HepG2 (cell line): ENCODE data around the gene CX3CR1.

Source experiments
- ARID2 ChIP-seq: sonication (generic); formaldehyde crosslinking; IDR thresholded peaks from 2 replicates; pipeline ENCODE4 v1.8.1; 2022; ENCODE audit warnings: mild to moderate bottlenecking, missing genetic modification reagents, borderline replicate concordance
- EED ChIP-seq: sonication (generic); formaldehyde crosslinking; IDR thresholded peaks from 2 replicates; pipeline ENCODE4 v1.5.0; 2020; ENCODE audit warnings: mild to moderate bottlenecking, missing genetic modification reagents
- EP300 ChIP-seq, 3 experiments: sonication (generic) in 1 of 3; formaldehyde crosslinking in 1 of 3; IDR thresholded peaks; 2 replicates each; pipeline versions ENCODE4 v1.5.1 to v1.6.1; 2011 to 2020; ENCODE audit warnings: low read depth in 2 of 3, low read length in 2 of 3, borderline replicate concordance in 1 of 3, improper control_type of control experiment in 1 of 3, mild to moderate bottlenecking in 1 of 3, missing genetic modification reagents in 1 of 3, moderate library complexity in 1 of 3
- GABPB1 ChIP-seq: IDR thresholded peaks from 2 replicates; pipeline ENCODE4 v1.6.1; 2016; ENCODE audit warnings: mild to moderate bottlenecking, missing genetic modification reagents, moderate library complexity, missing compliant biosample characterization
- HBP1 ChIP-seq: IDR thresholded peaks from 2 replicates; pipeline ENCODE4 v1.6.1; 2016; ENCODE audit warnings: low read depth, control low read depth
- HOXA7 ChIP-seq: sonication (generic); formaldehyde crosslinking; IDR thresholded peaks from 2 replicates; pipeline ENCODE4 v1.8.1; 2022; ENCODE audit warnings: mild to moderate bottlenecking, missing genetic modification reagents, moderate library complexity
- MAZ ChIP-seq, 2 experiments: sonication (generic) in 1 of 2; formaldehyde crosslinking in 1 of 2; IDR thresholded peaks; 2 replicates each; pipeline versions ENCODE4 v1.5.0 to v1.6.1; 2012 to 2020; ENCODE audit warnings: low read depth in 2 of 2, mild to moderate bottlenecking in 2 of 2, borderline replicate concordance in 1 of 2, improper control_type of control experiment in 1 of 2, low read length in 1 of 2, missing genetic modification reagents in 1 of 2, moderate library complexity in 1 of 2
- PPARG ChIP-seq: conservative IDR thresholded peaks from 2 replicates; pipeline ENCODE4 v1.6.1; 2016; ENCODE audit warnings: missing biosample characterization, missing genetic modification reagents
- RELA ChIP-seq: sonication (generic); formaldehyde crosslinking; IDR thresholded peaks from 2 replicates; pipeline ENCODE4 v1.4.0; 2020; ENCODE audit warnings: missing genetic modification reagents
- TCF7L2 ChIP-seq: IDR thresholded peaks from 2 replicates; pipeline ENCODE4 v1.6.1; 2011; ENCODE audit warnings: mild to moderate bottlenecking, low read depth, low read length, moderate library complexity
- ZZZ3 ChIP-seq: sonication (generic); formaldehyde crosslinking; IDR thresholded peaks from 2 replicates; pipeline ENCODE4 v1.4.0; 2020; ENCODE audit warnings: missing genetic modification reagents, mild to moderate bottlenecking, borderline replicate concordance
- TF ChIP-seq, protein P1 (sequence below): sonication (generic); formaldehyde crosslinking; IDR thresholded peaks from 2 replicates; pipeline ENCODE4 v1.8.0; 2022; ENCODE audit warnings: low read depth, missing genetic modification reagents
- TF ChIP-seq, protein P2 (sequence below), 2 experiments: sonication (generic) in 1 of 2; formaldehyde crosslinking in 1 of 2; IDR thresholded peaks; 2 replicates each; pipeline versions ENCODE4 v1.5.1 to v1.6.1; 2011 to 2020; ENCODE audit warnings: borderline replicate concordance in 1 of 2, low read depth in 1 of 2, low read length in 1 of 2, mild to moderate bottlenecking in 1 of 2, missing genetic modification reagents in 1 of 2, moderate library complexity in 1 of 2

DNA sequence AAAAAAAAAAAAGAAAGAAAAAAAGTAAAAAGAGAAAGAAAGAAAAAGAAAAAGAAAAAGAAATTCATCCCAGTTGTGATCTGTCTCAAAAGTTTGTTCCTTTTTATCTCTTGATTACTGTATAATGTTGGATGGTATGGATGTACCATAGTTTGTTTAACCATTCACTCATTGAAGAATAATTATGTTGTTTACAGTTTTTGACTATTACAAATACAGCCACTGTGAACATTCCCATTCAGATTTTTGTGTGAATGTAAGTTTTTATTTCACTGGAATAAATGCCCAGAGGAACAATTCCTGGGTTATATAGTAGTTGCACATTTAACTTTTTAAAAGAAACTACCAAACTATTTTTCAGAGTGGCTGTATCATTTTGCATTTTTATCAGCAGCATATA is 39.4 kb upstream of the CX3CR1 start:
- no peak for TF ChIP-seq HBP1 (CRISPR knock-in tag)
- TF ChIP-seq, protein P1, sequence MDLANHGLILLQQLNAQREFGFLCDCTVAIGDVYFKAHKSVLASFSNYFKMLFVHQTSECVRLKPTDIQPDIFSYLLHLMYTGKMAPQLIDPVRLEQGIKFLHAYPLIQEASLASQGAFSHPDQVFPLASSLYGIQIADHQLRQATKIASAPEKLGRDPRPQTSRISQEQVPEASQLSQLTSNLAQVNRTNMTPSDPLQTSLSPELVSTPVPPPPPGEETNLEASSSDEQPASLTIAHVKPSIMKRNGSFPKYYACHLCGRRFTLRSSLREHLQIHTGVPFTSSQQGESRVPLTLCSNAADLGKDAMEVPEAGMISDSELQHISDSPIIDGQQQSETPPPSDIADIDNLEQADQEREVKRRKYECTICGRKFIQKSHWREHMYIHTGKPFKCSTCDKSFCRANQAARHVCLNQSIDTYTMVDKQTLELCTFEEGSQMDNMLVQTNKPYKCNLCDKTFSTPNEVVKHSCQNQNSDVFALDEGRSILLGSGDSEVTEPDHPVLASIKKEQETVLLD (CRISPR knock-in tag) = no peak
- no peak for TF ChIP-seq HOXA7 (CRISPR knock-in tag)
- no peak for TF ChIP-seq MAZ (IDR thresholded peaks at IDR 0.05; ENCODE audit: borderline replicate concordance, low read depth, low read length)
- TF ChIP-seq MAZ (CRISPR knock-in tag; IDR thresholded peaks at IDR 0.05; ENCODE audit: low read depth) = no peak
- TF ChIP-seq RELA (CRISPR knock-in tag) = no peak
- no peak for TF ChIP-seq ARID2
- TF ChIP-seq GABPB1 (CRISPR knock-in tag) = no peak
- TF ChIP-seq EED = no peak
- TF ChIP-seq TCF7L2 = no peak
- TF ChIP-seq, protein P2, sequence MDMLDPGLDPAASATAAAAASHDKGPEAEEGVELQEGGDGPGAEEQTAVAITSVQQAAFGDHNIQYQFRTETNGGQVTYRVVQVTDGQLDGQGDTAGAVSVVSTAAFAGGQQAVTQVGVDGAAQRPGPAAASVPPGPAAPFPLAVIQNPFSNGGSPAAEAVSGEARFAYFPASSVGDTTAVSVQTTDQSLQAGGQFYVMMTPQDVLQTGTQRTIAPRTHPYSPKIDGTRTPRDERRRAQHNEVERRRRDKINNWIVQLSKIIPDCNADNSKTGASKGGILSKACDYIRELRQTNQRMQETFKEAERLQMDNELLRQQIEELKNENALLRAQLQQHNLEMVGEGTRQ (IDR thresholded peaks at IDR 0.05; ENCODE audit: low read depth, low read length) = no peak
- TF ChIP-seq, protein P2 (CRISPR knock-in tag; IDR thresholded peaks at IDR 0.05; ENCODE audit: borderline replicate concordance) = no peak
- TF ChIP-seq PPARG (CRISPR knock-in tag) = no peak
- no peak for TF ChIP-seq ZZZ3
- TF ChIP-seq EP300 (IDR thresholded peaks at IDR 0.05; ENCODE audit: low read depth in 2 of 2, low read length in 2 of 2) = no peak
- TF ChIP-seq EP300 (CRISPR knock-in tag; IDR thresholded peaks at IDR 0.05; ENCODE audit: borderline replicate concordance) = no peak
